GM23248 (cell line): ENCODE measurements around the gene LAMB2.

ENCODE experiments used
- EZH2 ChIP-seq: fragments of 200-600 bp; sonication (generic); IDR thresholded peaks from 2 replicates; pipeline ENCODE4 v1.6.1; 2018; ENCODE audit warnings: antibody characterized with exemption, mild to moderate bottlenecking; ENCODE audit not compliant: insufficient read depth, poor library complexity, severe bottlenecking
- EZH2phosphoT487 ChIP-seq: fragments of 200-600 bp; sonication (generic); IDR thresholded peaks from 2 replicates; pipeline ENCODE4 v1.6.1; 2018; ENCODE audit warnings: antibody characterized with exemption, moderate library complexity, mild to moderate bottlenecking, low read depth; ENCODE audit not compliant: insufficient read depth

DNA sequence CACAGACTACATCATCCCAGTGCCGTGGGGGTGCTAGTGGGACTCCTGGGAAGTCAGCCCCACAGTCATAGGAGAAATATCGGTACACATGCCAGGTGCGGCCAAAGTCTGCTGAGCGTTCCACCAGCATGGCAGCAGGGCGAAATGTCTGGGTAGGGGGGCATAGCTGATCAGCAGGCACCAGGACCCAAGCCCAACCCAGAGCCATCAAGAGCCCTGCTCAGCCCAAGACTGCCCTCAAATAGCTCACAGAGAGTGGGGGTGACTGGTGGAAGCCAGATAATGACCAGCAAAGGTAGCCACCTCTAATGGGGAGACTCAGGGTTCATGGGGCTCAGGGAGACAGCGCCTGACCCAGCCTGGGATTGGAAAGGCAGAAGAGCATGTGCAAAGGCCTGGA is 1.3 kb downstream of the LAMB2 start:
- no peak for TF ChIP-seq EZH2
- no peak for TF ChIP-seq EZH2phosphoT487
